ENCODE measurements around the gene DIDO1.

DNA sequence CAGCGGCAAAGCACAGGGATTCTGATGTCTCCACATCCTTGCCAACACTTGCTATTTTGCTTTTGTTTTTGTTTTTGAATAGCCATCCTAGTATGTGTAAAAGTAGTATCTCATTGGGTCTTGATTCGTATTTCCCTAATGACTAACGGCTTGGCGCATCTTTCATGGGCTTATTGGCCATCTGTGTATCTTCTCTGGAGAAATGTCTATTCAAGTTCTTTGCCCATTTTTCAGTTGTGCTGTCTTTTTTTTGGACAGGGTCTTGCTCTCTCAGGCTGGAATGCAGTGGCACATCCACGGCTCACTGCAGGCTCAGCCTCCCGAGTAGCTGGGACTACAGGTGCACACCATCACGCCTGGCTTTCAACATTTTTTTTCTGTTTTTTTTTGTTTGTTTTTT, 82.1 kb downstream of the DIDO1 start:
- TF ChIP-seq POLR2AphosphoS5 (IDR thresholded peaks at IDR 0.05) (no peak), EP300 (IDR thresholded peaks at IDR 0.05) (no peak)
- TF ChIP-seq, protein P1, sequence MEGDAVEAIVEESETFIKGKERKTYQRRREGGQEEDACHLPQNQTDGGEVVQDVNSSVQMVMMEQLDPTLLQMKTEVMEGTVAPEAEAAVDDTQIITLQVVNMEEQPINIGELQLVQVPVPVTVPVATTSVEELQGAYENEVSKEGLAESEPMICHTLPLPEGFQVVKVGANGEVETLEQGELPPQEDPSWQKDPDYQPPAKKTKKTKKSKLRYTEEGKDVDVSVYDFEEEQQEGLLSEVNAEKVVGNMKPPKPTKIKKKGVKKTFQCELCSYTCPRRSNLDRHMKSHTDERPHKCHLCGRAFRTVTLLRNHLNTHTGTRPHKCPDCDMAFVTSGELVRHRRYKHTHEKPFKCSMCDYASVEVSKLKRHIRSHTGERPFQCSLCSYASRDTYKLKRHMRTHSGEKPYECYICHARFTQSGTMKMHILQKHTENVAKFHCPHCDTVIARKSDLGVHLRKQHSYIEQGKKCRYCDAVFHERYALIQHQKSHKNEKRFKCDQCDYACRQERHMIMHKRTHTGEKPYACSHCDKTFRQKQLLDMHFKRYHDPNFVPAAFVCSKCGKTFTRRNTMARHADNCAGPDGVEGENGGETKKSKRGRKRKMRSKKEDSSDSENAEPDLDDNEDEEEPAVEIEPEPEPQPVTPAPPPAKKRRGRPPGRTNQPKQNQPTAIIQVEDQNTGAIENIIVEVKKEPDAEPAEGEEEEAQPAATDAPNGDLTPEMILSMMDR (IDR thresholded peaks at IDR 0.05) = no peak
